GM21526 (cell line): ENCODE data around the gene TSPYL1.

Experiments used
- ATAC-seq: cut with Tn5 transposase; IDR thresholded peaks from one replicate; pipeline ENCODE4 v1.9.1; 2021; ENCODE audit warnings: moderate library complexity; ENCODE audit not compliant: unreplicated experiment, low FRiP score

TSPYL1 gene

GRCh38 chr6:116265041-116265829 is 14.5 kb downstream of the TSPYL1 start:
- ATAC-seq = no peak

GRCh38 chr6:116263353-116263752 is 16.4 kb downstream of the TSPYL1 start:
- no peak for ATAC-seq

- no peak for ATAC-seq
Observed at GRCh38 chr6:116258520-116258919, 21.2 kb downstream of the TSPYL1 start.

DNA sequence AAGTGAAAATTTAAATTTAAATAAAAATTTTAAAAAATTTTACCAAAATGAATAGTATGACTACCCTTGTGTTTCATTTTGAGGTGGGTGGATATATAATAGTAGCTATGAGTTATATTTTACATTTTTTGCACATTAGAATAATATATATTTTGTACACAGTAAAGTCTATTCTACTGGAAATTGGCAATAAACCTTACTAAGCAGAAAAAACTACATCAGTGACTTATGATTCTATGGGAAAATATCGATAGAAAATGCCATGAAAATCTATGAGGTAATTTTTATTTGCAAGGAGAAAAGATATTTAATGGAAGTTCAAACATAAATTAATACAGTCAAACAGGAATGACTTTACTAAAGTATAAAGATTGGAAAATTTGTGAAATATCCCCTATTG is 23.0 kb downstream of the TSPYL1 start:
- no peak for ATAC-seq

DNA sequence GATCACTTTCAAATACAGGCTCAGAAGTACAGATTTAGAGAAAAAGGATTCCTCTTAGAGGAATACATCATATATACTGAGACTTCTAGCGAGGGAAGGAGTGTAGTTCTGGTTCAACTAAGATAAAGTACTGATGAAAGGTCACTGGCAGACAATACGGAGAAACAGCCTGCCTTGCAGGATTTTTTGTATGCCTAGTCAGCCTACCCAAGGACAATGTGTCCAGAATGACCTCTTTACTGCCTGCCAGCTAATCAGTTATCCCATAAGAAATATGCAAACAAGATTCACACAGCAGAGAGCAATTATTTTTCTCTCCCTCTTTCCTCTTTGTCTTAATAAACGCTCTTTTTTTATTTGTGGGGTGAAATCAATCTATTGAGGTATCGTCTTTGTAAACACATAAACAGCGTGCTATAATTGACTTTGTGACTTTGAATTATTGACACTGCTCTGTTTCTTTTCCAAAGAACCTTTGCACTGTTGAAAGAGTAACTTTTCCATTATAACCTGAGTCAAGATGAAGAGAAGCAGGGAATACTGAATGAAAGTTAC is 24.4 kb downstream of the TSPYL1 start:
- ATAC-seq = no peak

GRCh38 chr6:116254297-116255056 is 25.3 kb downstream of the TSPYL1 start:
- ATAC-seq = peak; percentile 23

DNA sequence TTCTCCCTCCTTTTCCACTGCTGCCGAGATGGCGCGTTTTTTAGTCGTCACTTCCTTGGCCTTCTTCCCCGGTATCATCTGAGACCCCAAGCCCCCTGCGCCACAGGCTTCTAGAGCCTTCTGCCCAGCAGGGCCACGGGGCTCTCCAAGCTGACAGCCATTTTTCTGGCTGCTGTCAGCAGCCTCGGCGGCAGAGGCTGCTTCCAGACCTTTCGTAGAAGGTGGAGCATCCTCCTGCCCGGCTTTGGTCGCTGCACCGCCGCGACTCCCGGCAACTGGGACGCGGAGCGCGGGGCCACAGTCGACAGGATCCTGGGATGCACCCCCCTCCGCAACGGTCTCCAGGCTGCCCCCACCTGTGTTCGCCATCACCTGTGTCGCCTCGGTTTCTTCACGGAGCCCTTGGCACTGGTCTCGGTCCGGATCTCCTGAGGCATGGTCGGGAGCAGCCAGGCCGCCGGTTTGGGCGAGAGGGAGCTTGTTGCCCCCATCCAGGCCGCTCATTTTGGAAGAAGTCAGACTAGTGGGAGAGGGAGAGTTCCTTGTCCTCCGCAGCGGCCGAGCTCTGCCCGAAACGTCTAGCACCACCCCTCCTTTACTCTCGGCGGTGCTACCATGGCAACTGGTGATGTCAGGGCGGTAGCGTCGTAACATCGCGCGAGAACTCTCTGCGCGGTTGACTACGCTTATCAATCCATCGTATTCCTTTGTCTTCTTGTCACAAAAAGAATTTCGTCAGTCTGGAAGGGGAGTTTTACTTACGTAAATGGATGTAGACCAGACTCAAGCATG is 26.0 kb downstream of the TSPYL1 start, which contains the start of gene TSPYL4:
Gene TSPYL4, minus strand, starts transcription at position 571 of the 792 bp plus-strand sequence. Its CDS starts 67 bp downstream, at position 504.
- peak; percentile 99 for ATAC-seq

DNA sequence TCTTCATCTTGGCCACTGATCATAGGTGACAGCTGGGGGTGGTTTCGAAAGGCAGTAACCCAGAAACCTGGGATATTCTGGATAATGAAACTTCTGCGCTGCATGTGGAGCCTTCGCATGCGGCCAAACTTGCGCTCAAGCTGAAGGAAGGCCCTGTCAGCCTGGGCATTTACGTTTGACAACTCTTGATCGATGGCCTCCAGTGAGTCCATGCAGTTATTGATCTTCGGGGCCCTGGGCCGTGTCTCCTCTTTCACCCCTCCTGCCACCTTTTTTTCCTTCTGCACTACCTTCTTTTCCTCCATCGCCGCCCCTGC is 26.6 kb downstream of the TSPYL1 start:
- ATAC-seq = no peak

DNA sequence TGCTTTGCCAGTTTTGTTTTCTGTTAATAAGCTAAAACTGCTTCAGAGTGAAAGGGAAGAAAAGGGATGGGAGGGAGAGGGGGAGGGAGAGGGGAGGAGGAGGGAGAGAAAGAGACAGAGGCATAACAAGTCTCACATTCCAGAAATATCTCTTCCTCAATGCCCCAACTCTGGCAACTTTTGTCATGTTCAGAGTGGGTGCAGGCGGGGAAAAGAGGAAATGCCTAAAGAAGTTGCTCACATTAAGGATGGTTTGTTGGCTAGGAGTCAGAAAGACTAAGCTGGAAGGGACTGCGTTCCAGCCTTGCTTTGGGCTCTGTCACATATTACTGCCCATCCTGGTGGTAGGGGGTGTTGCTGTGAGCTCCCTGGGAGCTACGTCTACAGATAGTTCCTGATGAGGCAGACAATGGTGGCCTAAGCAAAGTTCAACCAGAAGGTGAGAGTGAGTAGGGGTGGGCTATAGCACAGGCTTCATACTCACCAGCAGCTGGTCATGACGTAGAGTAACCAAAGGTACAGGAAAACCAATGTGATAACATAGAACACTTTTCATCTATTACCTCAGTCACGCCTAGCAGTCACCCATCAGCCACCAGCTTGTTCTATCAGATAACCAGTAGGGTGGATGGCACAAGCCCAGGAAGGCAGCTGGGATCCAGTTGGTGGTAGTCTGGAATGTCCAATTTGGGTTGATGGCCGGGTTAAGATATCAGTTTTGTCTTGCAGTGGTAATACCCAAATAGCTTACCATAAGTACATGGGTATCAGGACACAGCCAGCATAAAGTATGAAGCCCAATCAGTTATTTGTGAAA is 28.0 kb downstream of the TSPYL1 start:
- no peak for ATAC-seq

- ATAC-seq = no peak
Observed at GRCh38 chr6:116248577-116248976, 31.2 kb downstream of the TSPYL1 start.

DNA sequence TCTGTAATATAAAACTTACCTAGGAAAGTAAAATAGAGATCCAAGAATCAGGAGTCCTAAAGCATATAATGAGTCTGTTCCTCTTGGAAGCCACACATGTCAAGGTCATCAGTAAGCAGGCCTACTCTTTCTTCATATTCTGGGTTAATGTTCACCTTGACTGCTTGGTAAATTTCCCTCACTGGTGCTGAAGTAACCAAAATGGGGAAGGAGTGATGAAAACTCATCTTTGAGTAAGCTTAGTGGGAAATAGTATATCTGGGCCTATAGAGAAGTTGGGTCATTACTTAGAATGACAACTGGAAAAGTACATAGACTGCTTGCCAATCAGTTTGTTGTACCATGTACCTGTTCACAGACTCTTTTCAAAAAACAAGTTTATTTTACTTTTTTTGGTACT is 32.4 kb downstream of the TSPYL1 start:
- no peak for ATAC-seq

DNA sequence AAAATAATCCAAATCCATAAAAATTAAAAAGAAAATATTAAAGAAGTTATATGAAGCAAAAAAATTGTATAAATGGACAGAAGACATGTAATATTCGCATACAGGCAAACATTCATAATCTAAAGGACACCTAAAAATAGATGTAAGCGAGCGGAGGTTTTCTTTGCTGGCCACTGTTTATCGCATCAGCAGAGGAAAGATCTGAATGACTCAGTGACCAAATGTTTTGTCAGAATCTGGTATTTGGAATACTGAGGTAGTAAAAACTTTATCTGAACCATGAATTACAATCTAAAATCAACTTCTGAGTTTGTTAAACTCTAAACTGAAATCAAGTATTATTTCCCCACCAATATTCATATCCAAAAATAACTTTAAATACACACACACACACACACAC is 33.6 kb downstream of the TSPYL1 start:
- ATAC-seq = no peak

GRCh38 chr6:116244284-116244683 is 35.4 kb downstream of the TSPYL1 start:
- no peak for ATAC-seq

DNA sequence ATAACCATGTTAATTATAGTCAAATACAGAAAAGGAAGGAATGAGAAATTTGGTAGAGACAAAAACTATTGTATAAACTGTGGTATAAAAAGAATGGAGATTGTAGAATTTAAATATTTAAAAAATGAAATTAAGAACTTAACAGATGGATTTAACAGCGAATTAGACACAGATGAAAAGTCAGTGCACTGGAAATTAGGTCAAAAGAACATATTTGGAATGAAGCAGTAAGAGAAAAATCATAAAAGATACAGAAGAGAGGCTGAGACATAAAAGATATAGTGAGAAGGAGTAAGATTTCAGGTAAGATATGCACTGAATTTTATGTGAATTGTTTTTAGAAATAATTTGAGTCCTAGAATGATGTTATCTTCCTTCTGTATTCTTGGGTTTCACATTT is 39.9 kb downstream of the TSPYL1 start:
- no peak for ATAC-seq

DNA sequence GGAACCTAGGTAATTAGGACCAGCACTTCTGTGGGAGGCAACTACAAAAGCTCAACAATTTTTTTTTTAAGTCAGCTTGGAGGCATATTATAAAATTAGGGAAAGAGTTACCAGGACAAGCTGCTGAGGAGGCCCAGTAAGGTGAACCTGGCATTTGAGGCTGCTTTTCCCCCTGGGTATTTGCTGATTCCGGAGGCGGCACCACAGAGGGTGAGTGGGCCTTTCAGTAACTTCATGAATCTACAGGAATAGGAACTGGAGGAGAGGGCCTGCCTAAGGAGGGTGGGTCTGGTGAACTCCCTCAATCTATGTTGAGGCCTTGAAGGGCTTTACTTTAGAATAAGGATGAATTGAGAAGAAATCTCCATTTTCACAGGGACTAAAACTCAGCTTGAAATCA is 40.5 kb downstream of the TSPYL1 start:
- no peak for ATAC-seq

- ATAC-seq = no peak
Observed at GRCh38 chr6:116238083-116238482, 41.6 kb downstream of the TSPYL1 start.

GRCh38 chr6:116234689-116235088 is 45.0 kb downstream of the TSPYL1 start:
- no peak for ATAC-seq

DNA sequence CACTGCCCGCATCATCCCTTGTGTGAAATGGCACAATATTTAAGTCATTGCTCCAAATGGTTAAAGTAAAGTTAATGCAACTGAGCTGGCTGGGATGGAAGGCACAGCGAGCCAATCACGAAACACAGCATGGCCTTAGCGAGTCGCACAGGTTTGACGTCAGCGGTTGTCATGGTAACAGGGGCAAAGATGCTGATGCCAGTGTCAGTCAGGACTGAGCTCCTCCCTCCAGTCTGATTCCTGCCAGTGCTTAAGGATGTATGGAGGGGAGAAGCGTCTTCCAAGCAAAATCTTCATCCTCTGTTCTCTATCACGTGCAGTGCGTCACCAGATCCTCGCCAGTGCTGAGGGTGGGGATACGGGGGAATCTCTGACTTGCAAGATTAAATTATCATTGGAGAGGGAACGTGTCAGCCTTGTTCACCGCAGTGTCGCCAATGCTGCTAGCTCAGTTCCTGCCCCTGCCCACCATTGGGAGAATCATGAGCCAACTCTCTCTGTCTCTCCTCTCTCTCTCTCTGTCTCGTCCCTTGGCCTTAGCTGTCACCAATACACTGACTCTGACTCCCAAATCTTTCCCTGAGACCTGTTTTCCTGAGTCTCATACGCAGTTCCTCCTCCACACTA is 50.3 kb downstream of the TSPYL1 start:
- no peak for ATAC-seq
